Fibroblast of skin of abdomen (primary cell): ENCODE data around the gene GNAZ.
"Not testable (repeated sequence)": the region's sequence is repeated elsewhere in the genome, so short reads cannot be mapped to it uniquely, and the experiment has no call there.

Source experiments
- DNase-seq: peaks from one replicate; pipeline ENCODE4 v3.0.0-alpha.2; 2013

Gene GNAZ

DNA sequence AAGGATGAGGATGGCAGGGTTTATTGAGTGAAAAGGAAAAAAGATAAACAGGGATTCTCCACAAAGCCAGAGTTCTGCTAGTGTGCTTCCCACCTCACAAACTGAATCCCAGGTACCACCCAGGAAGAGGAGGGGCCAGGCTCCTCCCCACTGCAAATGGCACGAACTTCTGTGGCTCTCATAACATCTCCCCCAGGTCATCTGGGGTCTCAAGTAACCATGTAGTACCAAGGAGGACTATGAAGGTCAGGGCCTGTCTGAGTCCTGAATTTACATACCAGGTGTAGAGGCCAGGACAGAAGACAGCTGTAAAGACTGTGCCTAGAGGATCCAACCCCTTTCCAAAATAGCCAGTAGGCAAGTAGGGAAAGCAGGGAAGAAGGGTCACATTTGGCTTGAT, 25.7 kb upstream of the GNAZ start:
- no peak for DNase-seq

DNA sequence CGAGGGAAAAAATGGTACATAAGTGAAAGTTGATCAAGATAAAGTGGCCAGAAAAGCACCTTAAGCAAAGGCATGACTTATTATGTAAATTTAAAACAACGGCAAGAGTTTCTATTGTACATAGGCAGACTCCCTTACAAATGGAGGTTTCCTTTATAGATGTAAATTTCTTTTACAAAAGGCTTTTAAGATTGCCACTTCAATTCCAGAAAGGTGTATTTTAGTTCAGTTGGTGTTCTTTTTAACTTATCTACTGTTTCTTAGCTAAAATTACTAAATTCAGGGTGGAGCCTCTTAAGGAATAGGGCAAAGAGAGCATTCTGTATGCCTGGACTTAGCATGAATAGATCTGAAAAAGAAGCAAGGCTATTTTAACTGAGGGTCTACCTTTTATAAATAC, 24.9 kb upstream of the GNAZ start:
- DNase-seq = no peak

DNA sequence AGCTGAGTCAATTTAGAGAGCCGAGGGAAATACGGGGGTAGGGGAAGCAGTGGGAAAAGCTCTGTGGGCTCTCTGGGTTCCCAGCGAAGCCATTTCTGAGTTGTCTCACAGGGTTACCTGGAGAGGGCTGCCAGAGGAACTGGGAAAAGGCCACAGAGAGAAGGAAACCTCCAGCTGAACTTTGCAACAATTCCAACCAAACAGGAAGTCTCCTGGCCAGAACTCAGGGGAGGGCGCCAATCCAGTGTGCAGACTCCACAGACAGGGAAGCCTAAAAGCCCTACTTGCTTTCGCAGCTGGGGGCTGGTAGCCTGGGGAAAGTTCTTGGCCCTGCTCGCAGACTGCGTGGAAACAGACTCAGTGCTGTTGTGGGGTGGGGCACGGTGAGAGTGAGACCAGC, 23.1 kb upstream of the GNAZ start:
- DNase-seq = no peak

DNA sequence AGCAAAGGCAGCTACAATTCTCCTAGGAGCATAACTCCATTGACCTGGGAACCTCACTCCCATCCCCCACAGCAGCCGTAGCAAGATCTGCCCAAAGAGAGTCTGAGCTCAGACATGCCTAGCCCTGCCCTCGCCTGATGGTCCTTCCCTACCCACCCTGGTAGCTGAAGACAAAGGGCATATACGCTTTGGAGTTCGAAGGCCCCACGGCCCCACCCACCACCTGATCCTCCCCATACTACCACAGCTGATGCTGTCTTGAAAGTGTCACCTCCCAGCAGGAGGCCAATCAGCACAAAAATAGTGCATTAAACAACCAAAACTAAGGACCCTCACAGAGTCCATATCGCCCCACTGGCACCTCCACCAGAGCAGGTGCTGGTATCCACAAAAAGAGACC, 22.6 kb upstream of the GNAZ start:
- no peak for DNase-seq

DNA sequence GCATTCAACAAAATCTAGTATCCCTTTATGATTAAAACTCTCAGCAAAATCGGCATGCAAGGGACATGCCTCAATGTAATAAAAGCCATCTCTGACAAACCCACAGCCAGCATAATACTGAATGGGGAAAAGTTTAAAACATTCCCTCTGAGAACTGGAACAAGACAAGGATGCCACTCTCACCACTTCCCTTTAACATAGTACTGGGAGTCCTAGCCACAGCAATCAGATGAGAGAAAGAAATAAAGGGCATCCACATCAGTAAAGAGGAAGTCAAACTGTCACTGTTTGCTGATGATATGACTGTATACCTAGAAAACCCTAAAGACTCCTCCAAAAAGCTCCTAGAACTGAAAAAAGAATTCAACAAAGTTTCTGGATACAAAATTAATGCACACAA, 19.8 kb upstream of the GNAZ start:
- not testable (repeated sequence) for DNase-seq

DNA sequence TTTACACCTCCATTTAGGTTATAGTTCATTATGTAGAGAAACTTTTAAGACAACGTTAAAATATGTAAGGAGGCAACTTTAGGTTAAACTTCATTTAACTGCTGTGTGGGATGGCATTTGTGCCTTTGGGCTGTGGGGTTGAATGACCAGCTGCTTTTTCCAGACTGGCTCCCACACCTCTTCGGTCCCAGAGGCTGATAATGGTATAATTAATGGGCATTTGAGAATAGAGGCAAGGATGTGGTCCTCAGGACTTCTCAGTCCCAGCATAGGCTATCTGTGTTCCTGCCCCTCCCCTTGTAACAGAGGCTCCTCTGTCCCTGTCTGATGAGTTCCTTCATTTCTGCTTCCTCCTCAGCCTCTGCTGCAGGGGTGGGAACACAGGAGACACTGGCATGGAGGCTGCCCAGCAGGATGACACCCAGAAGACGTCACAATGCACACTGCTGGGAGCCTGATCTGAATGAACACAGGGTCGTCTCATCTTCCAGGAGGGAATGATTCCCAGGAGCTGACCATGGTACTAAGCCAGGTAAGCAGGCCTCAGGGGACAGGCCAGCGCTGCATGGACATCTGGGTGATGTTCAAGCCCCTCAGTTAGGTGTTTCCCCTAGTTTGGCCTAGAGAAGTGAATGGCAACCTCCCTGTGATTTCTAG, 17.1 kb upstream of the GNAZ start:
- DNase-seq = no peak

DNA sequence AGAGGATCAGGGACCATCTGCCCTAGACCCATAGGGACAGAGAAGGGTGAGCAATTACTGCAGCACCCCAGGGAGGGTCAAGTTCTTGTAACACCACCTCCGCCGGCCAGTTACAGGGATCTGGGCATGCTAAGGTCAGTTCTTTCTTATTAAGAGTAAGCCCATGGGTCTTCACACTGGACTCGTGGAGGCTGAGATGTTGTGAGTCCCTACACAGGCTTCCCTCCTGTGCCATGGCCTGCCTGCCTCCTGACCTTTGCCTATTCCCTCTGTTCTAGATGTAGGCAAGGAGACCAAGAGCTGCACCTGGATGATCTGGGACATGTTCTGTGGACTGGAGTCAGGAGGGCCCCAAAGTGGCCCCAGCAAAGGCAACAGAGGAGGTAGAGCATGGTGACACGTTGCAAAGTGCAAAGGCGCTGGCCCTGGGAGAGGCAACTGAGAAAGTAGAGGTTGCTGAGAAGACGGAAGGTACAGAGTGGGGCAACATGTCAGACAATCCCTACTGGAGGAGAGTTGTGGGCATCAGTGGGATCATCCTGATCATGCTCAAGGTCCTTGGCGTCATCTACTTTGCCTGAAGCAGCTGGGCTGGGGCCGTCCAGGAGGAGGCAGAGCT, 16.3 kb upstream of the GNAZ start:
- DNase-seq = no peak

DNA sequence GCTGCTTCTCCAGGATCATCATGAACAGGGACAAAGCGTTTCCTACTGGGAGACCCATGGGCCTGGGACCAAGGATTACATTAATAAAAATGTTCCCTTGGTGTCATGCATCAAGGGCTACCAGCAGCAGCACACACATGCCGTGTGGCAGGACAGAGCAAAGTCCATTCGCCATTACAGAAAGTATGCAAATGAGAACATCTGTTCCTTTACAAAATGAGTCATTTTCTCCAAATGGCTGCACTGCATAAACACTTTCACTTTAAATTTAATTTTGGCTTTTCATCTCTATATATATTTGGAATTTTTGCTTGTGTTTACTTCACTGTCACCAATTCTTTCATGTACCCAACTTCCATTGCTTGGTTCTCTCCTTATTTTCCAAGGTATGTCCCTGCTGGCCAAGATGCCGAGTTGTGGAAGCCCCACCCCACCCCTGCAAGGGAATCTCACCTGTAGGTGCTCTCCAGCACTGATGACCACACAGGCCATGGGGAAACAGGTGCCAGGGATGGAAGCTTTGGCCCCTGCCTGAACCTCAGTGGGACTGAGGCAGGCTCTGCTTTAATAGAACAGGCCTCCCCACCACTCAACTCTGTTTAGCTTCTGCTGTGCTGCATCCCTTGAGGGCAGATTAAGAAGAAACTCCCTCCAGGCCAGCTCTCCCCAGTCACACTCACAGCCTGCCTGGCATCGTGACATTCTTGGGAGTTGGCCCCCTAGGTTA, 15.6 kb upstream of the GNAZ start:
- DNase-seq = no peak

DNA sequence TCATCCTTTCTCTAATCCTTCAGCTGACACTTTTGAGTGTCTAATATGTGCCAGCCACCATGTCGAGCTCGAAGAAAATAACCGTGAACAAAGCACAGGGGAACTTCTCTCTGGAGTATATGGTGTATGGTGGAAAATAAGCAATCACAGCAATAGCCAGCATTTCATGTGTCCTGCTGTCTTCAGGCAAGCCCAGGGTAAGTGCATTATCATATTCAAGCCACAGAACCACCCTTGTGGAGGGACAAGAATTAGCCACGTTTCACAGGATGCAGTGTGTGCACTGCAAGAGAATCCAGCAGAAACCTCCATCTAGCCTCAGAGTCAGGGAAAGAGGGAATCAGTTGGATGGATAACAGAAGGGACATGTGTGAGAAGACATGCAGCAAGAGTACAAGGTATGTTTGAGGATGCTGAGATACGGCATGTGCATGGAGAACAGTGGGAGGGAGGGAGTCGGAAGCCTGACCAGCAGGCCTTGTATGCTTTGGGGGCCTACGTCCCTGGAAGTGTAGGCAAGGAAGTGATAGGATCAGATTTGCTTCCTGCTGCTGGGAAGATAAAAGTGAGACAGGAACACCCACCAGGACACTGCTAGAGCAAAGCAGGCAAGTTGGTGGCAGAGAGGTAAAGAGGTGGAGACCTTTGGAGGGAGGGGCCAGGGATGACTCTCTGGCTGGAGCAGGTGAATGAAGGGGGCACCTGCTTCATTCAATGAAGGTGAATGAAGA, 14.7 kb upstream of the GNAZ start:
- DNase-seq = no peak

DNA sequence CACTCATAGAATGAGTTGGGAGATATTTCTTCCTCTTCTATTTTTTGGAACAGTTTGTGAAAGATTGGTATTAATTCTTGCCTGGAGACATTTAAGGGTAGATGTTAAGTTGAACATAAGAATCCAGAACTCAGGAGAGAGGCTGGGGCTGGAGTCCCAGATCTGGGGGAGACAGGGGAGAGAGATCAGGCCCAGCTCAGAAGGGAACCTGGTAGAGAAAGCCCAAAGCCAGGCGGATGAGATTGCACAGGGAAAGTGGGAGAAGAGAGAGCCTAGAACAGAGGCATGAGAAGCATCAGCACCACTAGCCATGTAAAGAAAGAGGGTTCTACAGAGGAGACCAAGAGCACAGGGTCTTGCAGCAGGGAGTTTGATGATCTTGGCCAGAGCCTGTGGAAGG, 13.0 kb upstream of the GNAZ start:
- DNase-seq = no peak

DNA sequence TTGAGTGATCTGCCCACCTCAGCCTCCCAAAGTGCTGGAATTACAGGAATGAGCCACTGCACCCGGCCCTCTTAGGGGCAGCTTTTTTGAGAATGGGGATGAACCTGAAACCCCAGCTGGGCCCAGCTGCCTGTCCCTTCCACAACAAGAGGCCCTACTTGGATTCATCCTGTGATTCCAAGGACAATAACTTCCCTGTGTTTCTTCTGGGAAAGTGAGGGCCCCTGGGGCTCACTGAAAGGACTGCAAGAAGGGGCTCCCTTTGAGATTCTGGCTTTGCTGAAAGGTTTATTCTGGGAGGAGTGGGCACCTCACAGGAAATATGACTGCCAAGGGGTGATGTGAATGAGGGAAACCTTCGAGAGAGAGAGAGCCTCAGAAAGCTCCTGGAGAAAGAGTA, 12.3 kb upstream of the GNAZ start:
- DNase-seq = no peak

DNA sequence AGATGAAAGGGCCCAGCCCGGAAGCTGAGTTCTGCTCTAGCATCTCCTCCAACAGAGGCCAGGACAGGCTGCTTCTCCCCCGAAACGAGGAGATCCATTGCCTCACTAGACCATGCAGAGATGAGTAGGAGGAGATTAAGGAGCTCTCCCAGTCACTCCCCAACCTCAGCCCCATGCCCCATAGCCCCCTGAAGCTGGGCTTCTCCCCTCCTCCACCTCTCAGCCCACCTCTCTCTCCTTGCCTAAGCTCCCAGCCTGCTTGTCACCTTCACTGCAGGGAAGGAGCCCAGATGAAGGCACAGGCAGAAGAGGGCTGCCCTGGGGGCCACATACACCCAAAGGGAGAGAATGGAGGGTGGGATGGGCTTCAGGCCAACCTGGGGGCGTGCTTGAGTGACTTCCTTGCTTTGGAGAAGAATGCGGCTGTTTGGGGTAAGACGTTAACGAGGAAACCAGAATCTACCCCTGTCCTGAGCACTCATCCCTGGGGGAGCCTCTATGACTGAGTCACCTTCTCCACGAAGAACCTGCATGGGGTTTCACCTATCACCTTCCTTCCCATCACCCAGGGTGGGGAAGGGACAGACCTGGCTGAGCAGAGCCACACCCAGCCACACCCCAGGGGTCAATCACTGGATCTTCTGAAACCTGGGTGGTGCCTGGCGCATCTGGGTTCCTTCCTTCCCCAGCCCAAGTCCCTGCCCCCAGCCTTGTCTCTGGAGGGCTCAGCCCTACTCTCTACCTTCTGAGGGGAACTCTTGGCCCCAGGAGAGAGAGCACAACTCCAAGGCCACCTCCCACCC, 11.6 kb upstream of the GNAZ start:
- no peak for DNase-seq

DNA sequence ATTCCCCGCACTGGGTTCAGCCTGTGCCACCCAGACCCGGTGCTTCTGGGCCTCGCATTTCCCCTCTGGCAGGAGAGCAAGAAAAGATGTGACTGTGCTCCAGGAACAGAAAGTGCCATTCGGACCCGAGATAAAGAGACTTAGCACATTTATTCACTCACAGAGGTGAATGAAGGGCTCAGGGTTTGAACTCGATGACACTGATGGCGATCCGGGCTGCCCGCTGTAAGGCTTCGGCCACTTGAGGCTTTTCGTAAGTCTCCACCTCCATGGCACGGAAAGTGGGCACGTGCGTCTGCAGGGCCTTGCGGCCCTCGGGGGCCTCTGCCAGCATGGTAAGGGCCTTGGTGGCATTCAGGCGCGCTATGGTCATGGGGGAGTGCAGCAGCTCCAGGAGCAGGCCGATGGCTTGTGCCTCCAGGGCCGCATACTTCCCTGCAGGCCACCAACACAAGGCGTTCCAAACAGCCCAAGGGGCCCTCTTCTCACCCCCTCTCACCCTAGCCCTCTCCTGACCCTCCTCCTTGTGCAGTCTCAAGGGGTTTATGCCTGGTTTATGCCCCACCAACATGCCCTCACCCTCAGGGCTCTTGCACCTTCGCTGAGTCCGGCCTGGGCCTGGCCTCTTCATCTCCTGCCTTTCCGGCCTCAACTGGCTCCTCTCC, 10.9 kb upstream of the GNAZ start:
- DNase-seq = no peak

DNA sequence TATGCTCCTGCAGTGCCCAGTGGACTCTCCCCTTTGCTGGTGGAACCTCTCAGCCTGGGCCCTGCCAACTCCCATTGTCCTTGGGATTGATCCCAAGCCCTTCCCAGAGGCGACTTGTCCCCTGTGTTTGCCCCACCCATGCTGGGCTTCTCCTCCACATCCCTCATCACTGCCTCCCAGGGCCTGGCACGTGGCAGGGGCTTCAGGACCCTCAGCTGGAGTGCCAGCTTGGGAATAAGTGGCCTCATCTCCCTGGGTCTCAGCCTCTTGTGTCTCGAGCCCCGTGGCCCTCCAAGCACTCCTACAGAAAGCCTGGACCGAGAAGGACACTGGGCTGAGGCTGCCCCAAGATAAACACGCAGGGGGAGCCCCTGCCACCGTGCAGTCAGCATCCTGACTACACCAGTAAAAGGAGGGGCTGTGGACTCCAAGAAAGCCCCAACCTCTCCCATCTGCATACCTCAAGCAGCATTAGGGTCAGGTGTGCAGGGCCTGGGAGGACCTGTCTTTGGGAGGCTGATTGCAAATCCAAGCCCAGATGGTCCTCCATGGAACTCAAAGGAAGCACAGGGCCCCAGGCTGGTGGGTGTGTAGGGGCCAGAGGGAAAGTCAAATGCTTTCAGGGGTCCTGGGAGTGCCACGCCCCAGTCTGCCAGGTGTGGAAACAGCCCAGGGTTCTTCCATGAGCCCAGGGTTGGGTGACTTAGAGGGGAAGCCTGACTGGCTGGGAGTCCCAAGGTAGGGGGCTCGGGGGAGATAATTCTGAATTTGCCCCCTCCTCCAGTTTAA, 9.5 kb upstream of the GNAZ start:
- DNase-seq = no peak

DNA sequence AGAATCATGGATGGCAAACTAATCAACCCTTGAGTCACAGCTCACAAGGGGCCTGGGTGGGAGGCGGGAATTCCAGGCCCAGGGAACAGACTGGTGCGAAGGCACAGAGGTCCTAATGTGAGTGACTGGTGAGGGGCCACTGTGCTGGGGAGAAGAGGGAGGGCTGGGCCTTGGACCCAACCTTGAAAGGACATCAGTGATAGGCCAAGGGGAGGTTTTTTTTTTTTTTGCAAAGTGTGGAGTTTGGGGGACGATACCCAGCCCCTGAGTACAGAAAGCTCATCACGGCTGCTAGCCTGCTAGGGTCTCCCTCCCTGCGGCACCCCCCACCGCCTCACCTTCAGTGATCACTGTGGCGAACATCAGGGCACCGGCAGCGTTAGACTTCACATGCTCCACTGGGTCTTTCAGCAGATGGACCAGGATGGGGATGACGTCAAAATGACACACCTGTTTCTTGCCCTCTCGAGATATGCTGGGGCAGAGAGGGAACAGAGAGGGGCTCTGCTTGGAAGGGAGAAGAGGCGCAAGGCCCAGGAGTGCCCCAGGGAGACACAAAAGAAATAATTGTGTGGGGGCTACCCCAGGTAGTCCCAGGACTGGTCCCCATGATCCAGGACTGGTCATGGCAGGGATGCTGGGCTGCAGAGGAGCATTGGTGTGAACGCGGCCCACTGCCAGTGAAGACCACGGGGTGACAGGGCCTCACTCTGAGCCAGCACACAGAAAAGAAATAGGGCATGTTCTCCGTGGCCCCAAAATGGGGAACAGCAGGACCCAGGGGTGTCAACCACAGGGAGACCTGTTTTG, 8.6 kb upstream of the GNAZ start:
- no peak for DNase-seq

DNA sequence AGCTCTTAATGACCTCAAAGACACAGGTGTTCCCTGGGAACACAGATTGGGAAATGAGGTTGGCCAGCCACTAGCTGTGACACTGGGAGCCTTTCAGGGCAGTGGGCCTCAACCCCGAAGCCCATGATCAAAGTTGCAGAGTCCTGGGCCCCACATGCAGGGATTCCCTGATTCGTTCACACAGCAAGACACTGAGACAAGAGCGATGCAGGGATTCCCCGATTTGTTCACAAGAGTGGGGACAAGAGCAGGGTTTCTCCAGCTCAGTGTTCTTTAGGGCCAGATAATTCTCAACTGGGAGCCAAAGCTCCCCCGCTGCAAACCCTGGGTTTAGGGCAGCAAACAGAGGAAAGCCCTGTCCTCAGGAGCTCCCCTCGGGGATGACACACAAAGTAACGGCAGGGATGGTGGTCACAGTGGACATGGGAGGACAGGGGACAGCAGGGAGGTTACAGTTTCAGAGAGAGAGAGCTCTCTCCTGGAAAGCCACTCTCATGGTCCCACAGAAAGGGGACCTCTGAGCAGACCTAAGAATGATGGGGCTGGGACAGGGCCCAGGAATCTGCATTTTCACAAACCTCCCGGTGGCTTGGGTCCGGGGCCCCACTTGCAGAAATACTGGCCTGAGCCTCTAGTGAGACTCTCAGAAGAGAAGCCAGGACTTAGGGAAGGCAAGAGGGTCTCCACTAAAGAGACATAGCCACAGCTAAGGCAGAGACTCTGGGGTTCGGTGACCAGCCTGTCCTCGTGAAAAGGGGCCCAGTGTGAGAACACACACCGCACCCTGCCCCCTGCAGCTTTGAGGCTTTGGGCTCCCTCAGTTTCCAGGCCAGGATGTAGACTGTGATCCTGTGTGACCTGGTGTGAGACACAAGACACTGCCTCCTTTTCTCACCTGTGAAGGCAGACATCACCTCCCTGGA, 7.4 kb upstream of the GNAZ start:
- no peak for DNase-seq

DNA sequence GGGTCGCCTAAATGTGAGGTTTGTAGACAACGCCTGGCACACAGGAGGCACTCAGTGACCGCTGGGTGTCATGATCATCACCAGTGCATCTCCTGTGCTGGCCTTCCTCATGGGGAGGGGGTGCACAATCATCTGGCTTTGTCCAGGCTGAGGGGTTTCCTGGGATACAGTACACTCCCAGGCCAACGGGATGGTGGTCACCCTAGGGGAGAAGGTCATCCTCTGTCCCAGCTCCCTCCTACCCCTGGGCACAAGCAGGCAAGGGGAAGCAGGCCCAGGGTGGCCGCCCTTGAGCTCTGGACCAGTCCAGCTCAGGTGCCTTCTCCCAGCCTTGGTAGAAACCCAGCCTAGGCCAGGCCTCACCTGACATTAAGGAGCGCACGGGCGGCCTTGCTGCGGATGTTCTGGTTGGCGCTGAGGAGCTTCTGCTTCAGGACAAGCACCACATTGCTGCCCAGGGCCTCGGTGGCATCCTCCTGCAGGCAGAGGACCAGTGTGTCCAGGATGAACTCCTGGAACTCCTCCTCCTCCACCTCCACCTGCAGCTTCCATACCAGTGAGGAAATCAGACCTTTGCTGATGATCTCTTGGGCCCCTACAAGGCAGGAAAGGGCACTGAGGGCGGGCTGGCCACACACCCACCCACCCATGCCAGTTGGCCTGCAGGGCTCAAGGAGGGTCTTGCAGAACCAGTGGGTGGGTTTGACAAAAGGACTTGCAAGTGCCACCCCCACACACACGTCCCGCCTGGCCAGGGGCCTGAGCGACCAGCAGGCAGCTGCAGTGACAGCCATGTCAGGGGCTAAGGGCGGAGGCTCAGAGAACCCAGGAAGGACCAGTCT, 6.6 kb upstream of the GNAZ start:
- DNase-seq = no peak

DNA sequence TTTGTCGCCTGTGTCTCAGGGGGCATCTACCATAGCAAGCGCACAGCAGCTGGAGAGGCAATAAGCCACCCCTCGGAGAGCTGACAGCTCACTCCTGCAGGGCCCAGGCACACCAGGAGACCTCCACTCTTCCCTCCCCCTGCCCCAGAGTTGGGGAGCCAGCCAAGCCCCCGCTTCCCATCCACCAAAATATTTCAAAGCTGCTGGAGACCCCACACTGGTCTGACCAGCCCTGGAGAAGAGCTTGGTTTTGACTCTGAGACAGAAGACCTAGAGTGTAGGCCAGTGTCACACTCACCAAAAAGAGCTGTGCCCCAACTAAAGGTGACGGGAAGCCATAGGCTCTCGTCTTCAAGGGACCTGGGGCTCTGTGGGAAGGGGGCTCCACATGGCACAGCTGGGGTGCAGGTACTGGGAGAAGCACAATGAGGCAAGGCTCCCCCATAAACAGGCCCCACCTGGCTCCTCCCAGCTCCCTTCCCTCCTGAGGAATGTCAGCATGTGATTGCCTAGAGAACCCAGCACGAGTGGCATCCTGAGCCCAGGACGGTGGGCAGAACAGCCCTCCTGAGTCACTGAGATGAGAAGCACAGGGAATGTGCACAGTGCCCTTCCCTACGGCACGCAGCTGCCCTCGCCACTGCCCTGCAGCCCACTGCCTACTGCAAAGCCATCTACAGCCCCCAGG, 5.8 kb upstream of the GNAZ start:
- DNase-seq = no peak
